ENCODE results near the gene VCL.

VCL gene

GRCh38 chr10:74047871-74048270, 50.0 kb downstream of the VCL start:
- H3K36me3 ChIP-seq (ENCODE audit: low read length) = peaks cover 6% of the 10 kb centered on the region; the same call in 1 of the 2 replicates
- no peak overlapping the region for H3K4me3 ChIP-seq (ENCODE audit: insufficient read depth, low read length, poor library complexity, severe bottlenecking)
- no peak for TF ChIP-seq CTCF (IDR thresholded peaks at IDR 0.05; ENCODE audit: insufficient read depth, low read length, poor library complexity, severe bottlenecking)
- no peak for TF ChIP-seq EZH2phosphoT487 (conservative IDR thresholded peaks at IDR 0.05; ENCODE audit: low read length)
- no peaks in the 10 kb centered on the region for H3K27me3 ChIP-seq (ENCODE audit: low read length)
- no peaks in the 10 kb centered on the region for H4K20me1 ChIP-seq (ENCODE audit: low read depth, low read length)
- no peak overlapping the region for H3K4me2 ChIP-seq (ENCODE audit: low read depth, low read length, poor library complexity, severe bottlenecking)
- H3K9ac ChIP-seq (ENCODE audit: low read length) = no peak overlapping the region
- H3K9me3 ChIP-seq (ENCODE audit: insufficient read depth, low read length) = no peaks in the 10 kb centered on the region
- H3K27ac ChIP-seq (ENCODE audit: low read depth, low read length) = no peak overlapping the region
- no peaks in the 10 kb centered on the region for H3K9me2 ChIP-seq (replicated peaks; ENCODE audit: insufficient read depth, low read length)
- H3K79me2 ChIP-seq (ENCODE audit: insufficient read depth, low read length) = peaks cover 10% of the 10 kb centered on the region; the same call in 1 of the 2 replicates
- H2AFZ ChIP-seq (ENCODE audit: low read depth, low read length, severe bottlenecking) = no peak overlapping the region
- no peaks in the 10 kb centered on the region; the same call in 1 of the 2 replicates for H3F3A ChIP-seq (ENCODE audit: insufficient read depth)

- Histone ChIP-seq H3K79me2 (ENCODE audit: insufficient read depth, low read length) (peaks cover 10% of the 10 kb centered on the region; the same call in 1 of the 2 replicates), H4K20me1 (ENCODE audit: low read depth, low read length) (no peaks in the 10 kb centered on the region), H3K36me3 (ENCODE audit: low read length) (peaks cover 6% of the 10 kb centered on the region; the same call in 1 of the 2 replicates), H3K9me3 (ENCODE audit: insufficient read depth, low read length) (no peaks in the 10 kb centered on the region), H3K4me3 (ENCODE audit: insufficient read depth, low read length, poor library complexity, severe bottlenecking) (no peak overlapping the region), H3K9ac (ENCODE audit: low read length) (no peak overlapping the region), H3K27ac (ENCODE audit: low read depth, low read length) (no peak overlapping the region), H3K27me3 (ENCODE audit: low read length) (no peaks in the 10 kb centered on the region), H3K4me2 (ENCODE audit: low read depth, low read length, poor library complexity, severe bottlenecking) (no peak overlapping the region), H2AFZ (ENCODE audit: low read depth, low read length, severe bottlenecking) (no peak overlapping the region), H3K9me2 (replicated peaks; ENCODE audit: insufficient read depth, low read length) (no peaks in the 10 kb centered on the region), H3F3A (ENCODE audit: insufficient read depth) (no peaks in the 10 kb centered on the region; the same call in 1 of the 2 replicates)
- TF ChIP-seq EZH2phosphoT487 (conservative IDR thresholded peaks at IDR 0.05; ENCODE audit: low read length) (no peak), CTCF (IDR thresholded peaks at IDR 0.05; ENCODE audit: insufficient read depth, low read length, poor library complexity, severe bottlenecking) (no peak)
Observed at GRCh38 chr10:74048433-74048832, 50.5 kb downstream of the VCL start.

GRCh38 chr10:74049955-74050354, 52.0 kb downstream of the VCL start:
- H3K36me3 ChIP-seq (ENCODE audit: low read length) = no peaks in the 10 kb centered on the region
- H3K4me2 ChIP-seq (ENCODE audit: low read depth, low read length, poor library complexity, severe bottlenecking) = no peak overlapping the region
- H4K20me1 ChIP-seq (ENCODE audit: low read depth, low read length) = no peaks in the 10 kb centered on the region
- no peak overlapping the region for H2AFZ ChIP-seq (ENCODE audit: low read depth, low read length, severe bottlenecking)
- no peaks in the 10 kb centered on the region for H3K9me3 ChIP-seq (ENCODE audit: insufficient read depth, low read length)
- no peak overlapping the region for H3K27ac ChIP-seq (ENCODE audit: low read depth, low read length)
- H3K4me3 ChIP-seq (ENCODE audit: insufficient read depth, low read length, poor library complexity, severe bottlenecking) = no peak overlapping the region
- H3K79me2 ChIP-seq (ENCODE audit: insufficient read depth, low read length) = peaks cover 15% of the 10 kb centered on the region; the same call in 1 of the 2 replicates
- no peak overlapping the region for H3K9ac ChIP-seq (ENCODE audit: low read length)
- TF ChIP-seq CTCF (IDR thresholded peaks at IDR 0.05; ENCODE audit: insufficient read depth, low read length, poor library complexity, severe bottlenecking) = no peak
- no peak for TF ChIP-seq EZH2phosphoT487 (conservative IDR thresholded peaks at IDR 0.05; ENCODE audit: low read length)
- H3F3A ChIP-seq (ENCODE audit: insufficient read depth) = no peaks in the 10 kb centered on the region; the same call in 1 of the 2 replicates
- H3K27me3 ChIP-seq (ENCODE audit: low read length) = no peaks in the 10 kb centered on the region
- no peaks in the 10 kb centered on the region for H3K9me2 ChIP-seq (replicated peaks; ENCODE audit: insufficient read depth, low read length)
